Fibroblast of pulmonary artery (primary cell): ENCODE measurements around the gene GID4.

Experiments
- DNase-seq: peaks from one replicate; pipeline ENCODE4 v3.0.0-alpha.2; 2010; ENCODE audit warnings: low read depth
- H3K4me3 ChIP-seq: replicated peaks from 2 replicates; pipeline ENCODE4 v1.5.1; 2011; ENCODE audit warnings: low read depth, mild to moderate bottlenecking, control low read depth, low read length, moderate library complexity
- TF ChIP-seq, protein P1 (sequence below): IDR thresholded peaks from 2 replicates; pipeline ENCODE4 v1.5.1; 2011; ENCODE audit warnings: mild to moderate bottlenecking, control low read depth, low read length, inconsistent platforms; ENCODE audit errors: missing control alignments

Gene GID4

DNA sequence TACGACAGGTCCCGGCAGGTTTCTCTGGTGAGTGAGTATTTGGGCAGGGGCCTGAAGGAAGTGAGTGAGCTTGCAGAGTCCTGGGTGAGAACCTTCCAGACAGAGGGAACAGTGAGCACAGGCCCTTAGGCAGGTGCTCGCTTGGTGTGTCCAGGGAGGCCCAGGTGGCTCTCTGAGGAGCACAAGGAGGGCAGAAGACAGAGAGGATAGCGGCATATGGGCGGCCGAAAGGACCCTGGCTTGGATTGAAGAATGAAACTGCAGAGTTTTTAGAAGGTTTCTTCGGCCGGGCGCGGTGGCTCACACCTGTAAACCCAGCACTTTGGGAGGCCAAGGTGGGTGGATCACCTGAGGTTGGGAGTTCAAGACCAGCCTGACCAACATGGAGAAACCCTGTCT is 55.2 kb downstream of the GID4 start:
- TF ChIP-seq, protein P1, sequence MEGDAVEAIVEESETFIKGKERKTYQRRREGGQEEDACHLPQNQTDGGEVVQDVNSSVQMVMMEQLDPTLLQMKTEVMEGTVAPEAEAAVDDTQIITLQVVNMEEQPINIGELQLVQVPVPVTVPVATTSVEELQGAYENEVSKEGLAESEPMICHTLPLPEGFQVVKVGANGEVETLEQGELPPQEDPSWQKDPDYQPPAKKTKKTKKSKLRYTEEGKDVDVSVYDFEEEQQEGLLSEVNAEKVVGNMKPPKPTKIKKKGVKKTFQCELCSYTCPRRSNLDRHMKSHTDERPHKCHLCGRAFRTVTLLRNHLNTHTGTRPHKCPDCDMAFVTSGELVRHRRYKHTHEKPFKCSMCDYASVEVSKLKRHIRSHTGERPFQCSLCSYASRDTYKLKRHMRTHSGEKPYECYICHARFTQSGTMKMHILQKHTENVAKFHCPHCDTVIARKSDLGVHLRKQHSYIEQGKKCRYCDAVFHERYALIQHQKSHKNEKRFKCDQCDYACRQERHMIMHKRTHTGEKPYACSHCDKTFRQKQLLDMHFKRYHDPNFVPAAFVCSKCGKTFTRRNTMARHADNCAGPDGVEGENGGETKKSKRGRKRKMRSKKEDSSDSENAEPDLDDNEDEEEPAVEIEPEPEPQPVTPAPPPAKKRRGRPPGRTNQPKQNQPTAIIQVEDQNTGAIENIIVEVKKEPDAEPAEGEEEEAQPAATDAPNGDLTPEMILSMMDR, result no peak
- no peak for DNase-seq
- H3K4me3 ChIP-seq, result no peak overlapping the region

DNA sequence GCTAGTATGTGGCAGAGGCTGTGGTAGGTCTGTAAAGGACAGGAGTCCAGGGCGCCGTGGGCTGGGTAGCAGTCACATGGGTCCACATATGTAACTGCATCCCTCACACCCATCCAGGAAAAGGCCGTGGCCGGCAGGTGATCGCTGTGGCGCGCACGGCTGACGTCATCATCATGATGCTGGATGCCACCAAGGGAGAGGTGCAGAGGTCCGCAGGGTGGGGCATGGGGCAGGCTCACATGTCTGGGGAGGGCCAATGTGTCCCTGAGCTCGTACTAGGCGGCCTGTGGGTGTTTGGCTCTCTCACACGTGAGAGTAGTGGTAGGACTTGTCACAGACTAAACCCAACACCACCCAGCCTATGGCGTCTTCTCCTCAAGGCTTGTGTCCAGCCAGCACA is 60.3 kb downstream of the GID4 start:
- no peak for DNase-seq
- TF ChIP-seq, protein P1, result no peak
- H3K4me3 ChIP-seq, result no peak overlapping the region

DNA sequence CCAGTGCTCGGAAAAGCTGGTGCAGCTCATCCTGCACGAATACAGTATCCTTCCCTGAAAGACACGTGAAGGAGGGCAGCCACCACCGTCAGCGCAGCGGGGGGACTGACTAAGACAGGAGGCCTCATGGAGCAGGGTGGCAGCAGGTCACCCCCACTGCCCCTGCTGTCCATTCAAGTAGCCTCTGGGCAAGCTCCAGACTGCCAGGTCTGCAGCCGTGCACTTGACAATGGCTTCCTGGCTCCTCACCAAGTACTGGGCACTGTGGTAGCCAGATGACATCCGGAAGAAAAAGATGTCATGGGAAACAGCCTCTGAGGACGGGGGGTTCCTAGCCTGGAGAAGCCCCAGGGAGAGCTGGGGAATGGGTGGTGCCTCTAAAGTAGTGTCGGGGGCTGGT is 61.4 kb downstream of the GID4 start:
- TF ChIP-seq, protein P1, result no peak
- no peak overlapping the region for H3K4me3 ChIP-seq

GRCh38 chr17:18101828-18102227 is 62.6 kb downstream of the GID4 start:
- H3K4me3 ChIP-seq, result no peak overlapping the region
- no peak for DNase-seq
- TF ChIP-seq, protein P1, result no peak

More for the DNA sequence above, 61.4 kb downstream of the GID4 start:
- DNase-seq, result no peak

DNA sequence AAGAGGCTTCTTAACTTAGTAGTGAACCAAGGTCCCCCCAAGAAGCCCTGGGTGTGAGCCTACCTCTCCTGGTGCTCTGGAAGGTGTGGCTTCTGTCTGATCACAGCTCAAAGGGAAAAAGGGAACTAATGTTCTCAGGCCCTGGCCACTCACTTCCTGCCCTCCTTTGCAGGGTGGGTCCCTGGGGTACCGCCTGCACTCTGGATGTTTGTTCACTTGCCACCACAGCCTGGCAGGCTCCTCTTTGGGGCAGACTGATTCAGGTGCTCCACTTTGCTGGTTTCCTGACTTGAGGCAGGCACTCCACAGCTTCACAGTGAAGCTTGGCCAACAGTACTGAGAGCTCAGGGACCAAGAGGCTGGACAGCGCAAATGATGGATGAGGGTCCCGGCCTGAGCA is 63.4 kb downstream of the GID4 start:
- DNase-seq, result no peak
- H3K4me3 ChIP-seq, result no peak overlapping the region
- TF ChIP-seq, protein P1, result no peak

- TF ChIP-seq, protein P1, result no peak
- no peak overlapping the region for H3K4me3 ChIP-seq
- DNase-seq, result no peak
These were observed 65.8 kb downstream of the GID4 start for GRCh38 chr17:18105027-18105426.

DNA sequence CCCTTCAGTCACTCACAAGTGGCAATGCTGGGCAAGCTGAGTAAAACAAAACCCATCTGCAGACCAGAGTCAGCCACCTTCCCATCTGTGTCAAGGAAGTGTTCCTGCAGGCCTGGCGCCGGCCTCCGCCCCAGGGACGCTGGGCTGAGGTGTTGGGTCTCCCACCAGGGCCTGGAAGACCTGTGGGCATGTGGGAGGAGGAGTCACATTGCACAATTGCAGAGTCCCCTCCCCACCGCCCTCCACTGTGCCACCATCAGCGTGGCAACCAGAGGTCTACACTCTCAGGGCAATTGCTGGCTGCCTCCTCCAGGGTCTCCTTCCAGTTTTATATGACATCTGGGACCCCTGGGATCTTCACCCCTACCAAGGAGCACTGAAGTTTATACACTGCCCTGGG is 66.4 kb downstream of the GID4 start:
- no peak for DNase-seq
- H3K4me3 ChIP-seq, result no peak overlapping the region
- TF ChIP-seq, protein P1, result no peak
